Measurements from ENCODE around the gene GALNT2. TPM values are rescaled to one million over a fixed set of nuclear protein-coding genes. Genes with fewer than 3 reads are reported as not detected.

GALNT2 gene
- total RNA-seq, 1 experiment from 2014 or later: 114 TPM

GRCh38 chr1:230085178-230085515 is 18.1 kb downstream of the GALNT2 start:
- Mint-ChIP-seq H3K4me1 (ENCODE audit: insufficient read depth, unreplicated experiment) (peaks cover 79% of the 10 kb centered on the region), H3K27ac (ENCODE audit: low read depth, unreplicated experiment) (peak overlapping the region; percentile 80), H3K27me3 (ENCODE audit: insufficient read depth, unreplicated experiment) (no peaks in the 10 kb centered on the region), H3K4me3 (ENCODE audit: unreplicated experiment) (peak overlapping the region; percentile 46), H3K36me3 (ENCODE audit: insufficient read depth, unreplicated experiment) (peaks cover 27% of the 10 kb centered on the region), H3K9me3 (ENCODE audit: unreplicated experiment) (peaks cover 8% of the 10 kb centered on the region)
- DNase-seq (ENCODE audit: unreplicated experiment): peak; percentile 48
- CTCF ChIA-PET: interaction anchor here (0.6 to 7.9 kb wide), 18 partner anchors 10 to 461 kb away, joined by 3 to 138 read pairs (median 5); no protein-coding TSS in a partner anchor
- BruUV-seq (replicated peaks): no TSS peak
- intact Hi-C loops (cut with micrococcal nuclease): loop anchor here (10.0 kb wide), 1 partner anchor 510 kb away; no protein-coding TSS in a partner anchor
- no peak for TF ChIP-seq CTCF (IDR thresholded peaks at IDR 0.05; ENCODE audit: unreplicated experiment)
- POLR2A ChIA-PET: interaction anchor here (0.6 to 11.3 kb wide), 23 partner anchors 9 to 460 kb away, joined by 3 to 166 read pairs (median 5); partner anchors contain the start of gene GALNT2

- CTCF ChIA-PET: interaction anchor here (0.6 to 7.9 kb wide), 27 partner anchors 11 to 427 kb away, joined by 3 to 138 read pairs (median 5); no protein-coding TSS in a partner anchor
- Mint-ChIP-seq H3K27me3 (ENCODE audit: insufficient read depth, unreplicated experiment) (no peaks in the 10 kb centered on the region), H3K27ac (ENCODE audit: low read depth, unreplicated experiment) (peak overlapping the region; percentile 80), H3K4me3 (ENCODE audit: unreplicated experiment) (no peak overlapping the region), H3K4me1 (ENCODE audit: insufficient read depth, unreplicated experiment) (peaks cover 88% of the 10 kb centered on the region), H3K9me3 (ENCODE audit: unreplicated experiment) (peaks cover 8% of the 10 kb centered on the region), H3K36me3 (ENCODE audit: insufficient read depth, unreplicated experiment) (peaks cover 25% of the 10 kb centered on the region)
- POLR2A ChIA-PET: interaction anchor here (0.7 to 11.3 kb wide), 17 partner anchors 8 to 953 kb away, joined by 3 to 166 read pairs (median 8); partner anchors contain the start of genes ABCB10 and GALNT2
- no peak for DNase-seq (ENCODE audit: unreplicated experiment)
- intact Hi-C loops (cut with micrococcal nuclease): loop anchor here (10.0 kb wide), 1 partner anchor 511 kb away; no protein-coding TSS in a partner anchor
- TF ChIP-seq CTCF (IDR thresholded peaks at IDR 0.05; ENCODE audit: unreplicated experiment): no peak
- no TSS peak for BruUV-seq (replicated peaks)
Measured at GRCh38 chr1:230086151-230086550, 19.1 kb downstream of the GALNT2 start.

GRCh38 chr1:230087028-230087716 is 20.1 kb downstream of the GALNT2 start:
- ChIA-PET POLR2A (interaction anchor here (0.6 to 11.3 kb wide), 21 partner anchors 9 to 1252 kb away, joined by 3 to 166 read pairs (median 5); partner anchors contain the start of genes ABCB10 and GALNT2), CTCF (interaction anchor here (0.6 to 7.9 kb wide), 56 partner anchors 8 to 1397 kb away, joined by 3 to 138 read pairs (median 4); no protein-coding TSS in a partner anchor)
- DNase-seq (ENCODE audit: unreplicated experiment): peak; percentile 91
- peak overlapping the region; percentile 80 for H3K27ac Mint-ChIP-seq (ENCODE audit: low read depth, unreplicated experiment)
- intact Hi-C loops (cut with micrococcal nuclease): loop anchor here (1.0 to 10.0 kb wide), 2 partner anchors 426 to 512 kb away; no protein-coding TSS in a partner anchor
- H3K9me3 Mint-ChIP-seq (ENCODE audit: unreplicated experiment): peaks cover 8% of the 10 kb centered on the region
- no peaks in the 10 kb centered on the region for H3K27me3 Mint-ChIP-seq (ENCODE audit: insufficient read depth, unreplicated experiment)
- BruUV-seq (replicated peaks): no TSS peak
- peaks cover 89% of the 10 kb centered on the region for H3K4me1 Mint-ChIP-seq (ENCODE audit: insufficient read depth, unreplicated experiment)
- no peak overlapping the region for H3K4me3 Mint-ChIP-seq (ENCODE audit: unreplicated experiment)
- peak; percentile 31 for TF ChIP-seq CTCF (IDR thresholded peaks at IDR 0.05; ENCODE audit: unreplicated experiment)
- H3K36me3 Mint-ChIP-seq (ENCODE audit: insufficient read depth, unreplicated experiment): peaks cover 17% of the 10 kb centered on the region

GRCh38 chr1:230087717-230088105 is 20.7 kb downstream of the GALNT2 start:
- no TSS peak for BruUV-seq (replicated peaks)
- Mint-ChIP-seq H3K27me3 (ENCODE audit: insufficient read depth, unreplicated experiment) (no peaks in the 10 kb centered on the region), H3K36me3 (ENCODE audit: insufficient read depth, unreplicated experiment) (peaks cover 11% of the 10 kb centered on the region), H3K4me1 (ENCODE audit: insufficient read depth, unreplicated experiment) (peaks cover 91% of the 10 kb centered on the region), H3K4me3 (ENCODE audit: unreplicated experiment) (no peak overlapping the region), H3K9me3 (ENCODE audit: unreplicated experiment) (peaks cover 4% of the 10 kb centered on the region), H3K27ac (ENCODE audit: low read depth, unreplicated experiment) (peak overlapping the region; percentile 80)
- no peak for DNase-seq (ENCODE audit: unreplicated experiment)
- ChIA-PET POLR2A (interaction anchor here (0.6 to 11.3 kb wide), 16 partner anchors 16 to 529 kb away, joined by 3 to 166 read pairs (median 5); partner anchors contain the start of genes ABCB10 and GALNT2), CTCF (interaction anchor here (0.7 to 7.9 kb wide), 40 partner anchors 8 to 605 kb away, joined by 3 to 138 read pairs (median 4); no protein-coding TSS in a partner anchor)
- no peak for TF ChIP-seq CTCF (IDR thresholded peaks at IDR 0.05; ENCODE audit: unreplicated experiment)
- intact Hi-C loops (cut with micrococcal nuclease): loop anchor here (1.0 to 10.0 kb wide), 2 partner anchors 426 to 513 kb away; no protein-coding TSS in a partner anchor
